HG03457 (cell line): ENCODE data around the gene CLCNKA.
"Not testable (repeated sequence)": the region's sequence is repeated elsewhere in the genome, so short reads cannot be mapped to it uniquely, and the experiment has no call there.

Experiments used
- ATAC-seq: cut with Tn5 transposase; IDR thresholded peaks from one replicate; pipeline ENCODE4 v1.9.1; 2021; ENCODE audit warnings: moderate number of reproducible peaks; ENCODE audit not compliant: unreplicated experiment

Gene CLCNKA

DNA sequence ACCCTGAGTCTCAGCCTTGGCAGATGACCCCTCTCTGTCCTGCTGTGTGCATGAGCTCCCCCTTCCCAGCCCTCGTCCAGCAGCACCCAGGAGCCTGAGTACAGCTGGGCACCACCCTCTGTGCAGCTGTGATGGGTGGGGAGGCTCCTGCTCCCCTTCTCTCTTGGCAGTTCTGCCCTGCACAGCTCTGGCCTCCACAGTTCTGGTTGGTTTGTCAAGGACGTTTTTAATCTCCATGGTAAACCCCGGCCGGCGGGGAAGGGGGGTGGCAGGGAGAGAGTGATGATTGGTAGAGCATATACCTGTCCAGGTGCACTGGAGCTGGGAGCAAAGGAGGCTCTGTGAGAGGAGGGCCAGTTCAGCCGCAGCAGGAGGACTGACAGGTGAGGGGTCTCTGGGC is at the start of gene CLCNKA:
Gene CLCNKA, plus strand, starts transcription at position 356 of the 400 bp plus-strand sequence. CDS start 584 bp downstream, outside the sequence.
- no peak for ATAC-seq

DNA sequence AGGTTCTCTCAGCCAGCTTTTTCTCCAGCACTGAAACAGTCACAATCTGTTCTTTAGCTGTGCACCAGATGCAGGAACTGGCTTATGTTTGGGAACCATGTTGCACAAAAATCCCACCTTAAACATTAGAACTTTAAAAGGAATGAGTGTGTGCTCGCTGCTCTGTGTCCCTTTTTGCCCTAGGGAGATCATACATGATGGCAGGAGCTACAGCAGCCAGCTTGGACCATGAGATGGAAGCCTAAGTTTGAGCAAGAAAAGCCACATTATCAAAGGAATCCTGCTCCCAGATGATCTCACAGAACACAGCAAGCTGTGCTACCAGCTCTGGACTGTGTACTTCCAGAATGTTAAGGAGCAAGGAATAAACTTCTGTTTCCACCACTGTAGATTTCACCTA is 49.4 kb upstream of the CLCNKA start:
- no peak for ATAC-seq

DNA sequence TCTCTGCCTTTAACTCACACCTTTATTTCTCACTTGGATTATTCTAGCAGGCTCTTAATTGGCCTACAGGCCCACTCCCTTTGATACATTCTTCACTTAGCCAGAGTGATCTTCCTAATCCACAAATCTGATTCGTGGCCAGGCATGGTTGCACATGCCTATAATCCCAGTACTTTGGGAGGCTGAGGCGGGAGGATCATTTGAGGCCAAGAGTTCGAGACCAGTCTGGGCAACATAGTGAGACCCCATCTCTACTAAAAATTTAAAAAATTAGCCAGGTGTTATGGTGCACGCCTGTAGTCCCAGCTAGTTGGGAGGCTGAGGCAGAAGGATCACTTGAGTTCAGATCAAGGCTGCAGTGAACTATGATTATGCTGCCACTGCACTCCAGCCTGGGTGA is 48.1 kb upstream of the CLCNKA start:
- ATAC-seq = no peak

- ATAC-seq = peak; percentile 40
Observed at GRCh38 chr1:15974855-15975254, 47.0 kb upstream of the CLCNKA start.

- no peak for ATAC-seq
Observed at GRCh38 chr1:15975358-15975804, 46.5 kb upstream of the CLCNKA start.

- ATAC-seq = no peak
Observed at GRCh38 chr1:15975805-15976680, 45.8 kb upstream of the CLCNKA start, which contains the start of gene ZBTB17. ZBTB17 (minus strand) TSS chr1:15976101; CDS start chr1:15948495, 27,606 bp downstream.

GRCh38 chr1:15977947-15978346 is 43.9 kb upstream of the CLCNKA start:
- not testable (repeated sequence) for ATAC-seq

- ATAC-seq = no peak
Observed at GRCh38 chr1:15981679-15982078, 40.2 kb upstream of the CLCNKA start.

DNA sequence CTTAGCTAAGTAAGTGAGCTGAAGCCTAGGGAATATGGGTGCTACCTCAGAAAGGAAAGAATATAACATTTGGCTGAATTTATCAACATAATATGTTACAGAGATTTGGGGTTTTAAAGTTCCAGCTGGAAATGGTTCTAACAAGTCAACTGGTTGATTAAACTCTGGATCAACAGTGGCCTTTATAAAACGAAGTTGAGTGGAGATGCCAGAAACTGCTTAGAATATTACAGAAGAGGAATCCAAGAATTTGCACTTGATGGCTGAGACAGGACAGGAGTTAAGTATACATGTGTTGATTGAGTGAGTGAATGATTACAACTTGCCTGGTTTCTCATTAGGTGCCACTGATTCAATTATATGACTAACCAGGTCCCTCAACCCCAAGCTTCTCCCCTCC is 38.6 kb upstream of the CLCNKA start:
- no peak for ATAC-seq

- ATAC-seq = no peak
Observed at GRCh38 chr1:15985611-15986297, 36.1 kb upstream of the CLCNKA start.

DNA sequence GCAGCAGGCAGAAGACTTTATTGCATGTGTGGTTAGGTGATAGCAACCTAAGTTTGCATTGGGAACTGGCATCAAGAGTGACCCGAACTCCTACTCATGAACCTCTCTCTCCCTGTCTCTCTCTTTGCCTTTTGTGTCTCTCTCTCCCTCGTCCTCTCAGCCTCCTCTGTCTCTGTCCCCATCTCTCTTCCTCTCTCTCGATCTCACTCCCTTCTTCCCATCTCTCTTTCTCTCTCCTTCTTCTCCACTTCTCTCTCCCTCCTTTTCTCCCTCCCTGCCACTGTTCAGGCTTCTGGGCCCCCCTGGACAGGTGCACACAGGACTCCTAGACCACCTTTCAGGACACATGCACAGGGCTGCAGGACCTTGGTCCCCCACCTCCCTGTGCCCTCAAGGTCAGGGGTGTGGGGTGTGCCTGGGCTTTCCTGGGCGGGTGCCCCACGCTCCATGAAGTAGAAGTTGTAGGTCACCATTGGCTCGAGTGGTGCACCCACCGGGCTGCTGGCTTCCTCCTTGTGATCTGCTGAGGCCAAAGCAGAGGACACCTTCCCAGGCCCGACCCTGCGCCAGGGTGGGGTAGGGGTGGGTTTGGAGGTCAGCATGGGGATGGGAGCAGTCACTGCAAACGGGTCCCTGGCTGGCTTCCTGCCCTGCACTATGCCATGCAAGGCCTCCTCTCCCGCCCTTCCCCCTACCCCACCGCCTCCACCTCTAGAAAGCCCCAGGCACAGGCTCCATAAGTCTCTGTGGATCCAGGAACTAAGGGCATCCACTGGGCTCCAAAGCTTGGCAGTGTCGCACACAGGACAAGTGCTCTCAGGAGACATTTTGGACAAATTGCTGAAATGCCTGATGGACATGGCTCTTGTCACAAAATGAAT is 32.7 kb upstream of the CLCNKA start:
- no peak for ATAC-seq

DNA sequence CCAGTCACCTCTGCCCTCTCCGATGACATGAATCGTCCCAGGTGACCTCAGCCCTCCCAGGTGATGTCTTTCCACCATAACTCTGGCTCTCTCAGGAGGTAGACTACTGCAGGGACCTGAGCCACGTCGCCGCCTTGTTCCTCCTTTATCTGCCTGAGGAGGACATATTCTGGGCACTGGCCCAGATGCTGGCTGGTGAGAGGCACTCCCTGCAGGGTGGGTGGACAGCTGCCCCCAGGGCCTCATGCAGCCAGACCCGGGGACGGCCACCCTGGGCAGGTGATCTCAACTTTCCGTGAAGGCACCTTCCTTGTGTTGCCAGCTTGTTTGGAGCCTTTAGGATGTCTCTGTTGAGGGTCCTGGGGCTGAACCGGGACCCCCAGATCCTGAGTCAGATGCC is 32.1 kb upstream of the CLCNKA start:
- ATAC-seq = no peak

- ATAC-seq = no peak
Observed at GRCh38 chr1:15991427-15992186, 30.2 kb upstream of the CLCNKA start.

DNA sequence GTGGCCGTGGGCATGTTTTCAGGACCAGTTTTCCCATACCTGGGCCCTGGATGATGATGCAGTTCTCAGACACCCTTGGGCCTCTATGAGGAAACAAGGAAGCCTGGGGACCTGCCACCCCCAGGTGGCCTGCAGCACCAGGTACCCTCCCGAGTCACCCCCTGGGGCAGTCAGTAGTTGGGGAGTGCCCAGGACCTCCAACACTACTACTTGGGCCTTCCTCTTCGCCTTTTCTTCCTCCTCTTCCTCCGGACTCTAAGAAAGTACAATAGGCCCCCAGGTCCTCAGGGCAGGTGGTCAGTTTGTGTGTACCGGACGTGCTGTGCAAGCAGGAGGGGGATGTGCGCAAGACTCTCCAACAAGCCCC is 29.7 kb upstream of the CLCNKA start:
- ATAC-seq = no peak

- ATAC-seq = no peak
Observed at GRCh38 chr1:15992582-15993500, 29.0 kb upstream of the CLCNKA start.

DNA sequence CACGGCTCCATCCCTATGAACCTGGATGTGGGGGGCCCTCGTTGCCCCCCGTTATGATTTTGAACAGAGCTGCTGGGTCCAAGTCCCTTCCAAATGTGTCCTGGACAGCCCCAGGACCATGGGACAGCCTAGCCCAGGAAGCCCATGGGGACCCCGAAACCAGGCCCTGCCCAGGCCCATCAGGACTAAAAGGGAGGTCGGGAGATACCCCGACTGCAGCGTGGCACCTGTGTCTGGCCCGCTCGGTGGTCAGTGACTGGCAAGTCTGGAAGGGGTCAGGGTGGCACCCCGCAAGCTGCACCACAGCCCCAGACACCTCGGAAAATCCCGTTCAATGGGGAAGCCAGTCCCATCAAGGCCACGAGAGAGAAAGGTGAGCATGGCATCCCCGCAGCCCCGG is 28.2 kb upstream of the CLCNKA start:
- no peak for ATAC-seq

DNA sequence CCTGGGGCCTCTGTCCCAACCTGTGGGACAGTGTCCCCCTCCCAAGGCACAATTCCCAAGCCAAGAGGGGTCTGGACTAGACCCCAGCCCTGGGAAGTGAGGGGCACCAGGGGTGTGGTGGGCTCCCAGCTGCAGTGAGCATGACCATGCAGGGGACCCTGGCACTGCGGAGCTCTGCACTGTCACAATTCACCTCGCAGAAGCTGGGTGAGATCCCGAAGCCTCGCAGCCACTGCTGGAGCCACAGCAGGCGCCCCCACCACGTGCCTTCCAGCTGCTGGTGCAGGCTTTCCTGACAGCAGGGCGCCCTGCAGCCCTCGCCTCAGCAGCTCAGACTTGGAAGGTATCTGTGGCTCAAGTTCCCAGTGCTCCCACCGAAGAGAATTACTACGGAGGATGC is 27.8 kb upstream of the CLCNKA start:
- ATAC-seq = no peak

- ATAC-seq = no peak
Observed at GRCh38 chr1:15994590-15995351, 27.1 kb upstream of the CLCNKA start.
